ENCODE measurements around the gene VPS51.

GRCh38 chr11:65067446-65067845 is 28.6 kb upstream of the VPS51 start:
- no peak for TF ChIP-seq EZH2 (IDR thresholded peaks at IDR 0.05; ENCODE audit: borderline replicate concordance, insufficient read depth, low read length, poor library complexity, severe bottlenecking)
- TF ChIP-seq, protein P1, sequence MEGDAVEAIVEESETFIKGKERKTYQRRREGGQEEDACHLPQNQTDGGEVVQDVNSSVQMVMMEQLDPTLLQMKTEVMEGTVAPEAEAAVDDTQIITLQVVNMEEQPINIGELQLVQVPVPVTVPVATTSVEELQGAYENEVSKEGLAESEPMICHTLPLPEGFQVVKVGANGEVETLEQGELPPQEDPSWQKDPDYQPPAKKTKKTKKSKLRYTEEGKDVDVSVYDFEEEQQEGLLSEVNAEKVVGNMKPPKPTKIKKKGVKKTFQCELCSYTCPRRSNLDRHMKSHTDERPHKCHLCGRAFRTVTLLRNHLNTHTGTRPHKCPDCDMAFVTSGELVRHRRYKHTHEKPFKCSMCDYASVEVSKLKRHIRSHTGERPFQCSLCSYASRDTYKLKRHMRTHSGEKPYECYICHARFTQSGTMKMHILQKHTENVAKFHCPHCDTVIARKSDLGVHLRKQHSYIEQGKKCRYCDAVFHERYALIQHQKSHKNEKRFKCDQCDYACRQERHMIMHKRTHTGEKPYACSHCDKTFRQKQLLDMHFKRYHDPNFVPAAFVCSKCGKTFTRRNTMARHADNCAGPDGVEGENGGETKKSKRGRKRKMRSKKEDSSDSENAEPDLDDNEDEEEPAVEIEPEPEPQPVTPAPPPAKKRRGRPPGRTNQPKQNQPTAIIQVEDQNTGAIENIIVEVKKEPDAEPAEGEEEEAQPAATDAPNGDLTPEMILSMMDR (IDR thresholded peaks at IDR 0.05; ENCODE audit: poor library complexity, severe bottlenecking): no peak
- TF ChIP-seq RAD21 (conservative IDR thresholded peaks at IDR 0.05): no peak
- TF ChIP-seq EP300 (conservative IDR thresholded peaks at IDR 0.05; ENCODE audit: poor library complexity, severe bottlenecking): no peak
- TF ChIP-seq, protein P2, sequence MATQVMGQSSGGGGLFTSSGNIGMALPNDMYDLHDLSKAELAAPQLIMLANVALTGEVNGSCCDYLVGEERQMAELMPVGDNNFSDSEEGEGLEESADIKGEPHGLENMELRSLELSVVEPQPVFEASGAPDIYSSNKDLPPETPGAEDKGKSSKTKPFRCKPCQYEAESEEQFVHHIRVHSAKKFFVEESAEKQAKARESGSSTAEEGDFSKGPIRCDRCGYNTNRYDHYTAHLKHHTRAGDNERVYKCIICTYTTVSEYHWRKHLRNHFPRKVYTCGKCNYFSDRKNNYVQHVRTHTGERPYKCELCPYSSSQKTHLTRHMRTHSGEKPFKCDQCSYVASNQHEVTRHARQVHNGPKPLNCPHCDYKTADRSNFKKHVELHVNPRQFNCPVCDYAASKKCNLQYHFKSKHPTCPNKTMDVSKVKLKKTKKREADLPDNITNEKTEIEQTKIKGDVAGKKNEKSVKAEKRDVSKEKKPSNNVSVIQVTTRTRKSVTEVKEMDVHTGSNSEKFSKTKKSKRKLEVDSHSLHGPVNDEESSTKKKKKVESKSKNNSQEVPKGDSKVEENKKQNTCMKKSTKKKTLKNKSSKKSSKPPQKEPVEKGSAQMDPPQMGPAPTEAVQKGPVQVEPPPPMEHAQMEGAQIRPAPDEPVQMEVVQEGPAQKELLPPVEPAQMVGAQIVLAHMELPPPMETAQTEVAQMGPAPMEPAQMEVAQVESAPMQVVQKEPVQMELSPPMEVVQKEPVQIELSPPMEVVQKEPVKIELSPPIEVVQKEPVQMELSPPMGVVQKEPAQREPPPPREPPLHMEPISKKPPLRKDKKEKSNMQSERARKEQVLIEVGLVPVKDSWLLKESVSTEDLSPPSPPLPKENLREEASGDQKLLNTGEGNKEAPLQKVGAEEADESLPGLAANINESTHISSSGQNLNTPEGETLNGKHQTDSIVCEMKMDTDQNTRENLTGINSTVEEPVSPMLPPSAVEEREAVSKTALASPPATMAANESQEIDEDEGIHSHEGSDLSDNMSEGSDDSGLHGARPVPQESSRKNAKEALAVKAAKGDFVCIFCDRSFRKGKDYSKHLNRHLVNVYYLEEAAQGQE (IDR thresholded peaks at IDR 0.05; ENCODE audit: borderline replicate concordance): no peak

All from neural cell (in vitro differentiated cells).